ENCODE data around the gene PCDHB6.
A peak's percentile ranks its signal among the peaks of the same experiment; 100 is the strongest.
"Not testable (repeated sequence)": the region's sequence is repeated elsewhere in the genome, so short reads cannot be mapped to it uniquely, and the experiment has no call there.

Gene PCDHB6

DNA sequence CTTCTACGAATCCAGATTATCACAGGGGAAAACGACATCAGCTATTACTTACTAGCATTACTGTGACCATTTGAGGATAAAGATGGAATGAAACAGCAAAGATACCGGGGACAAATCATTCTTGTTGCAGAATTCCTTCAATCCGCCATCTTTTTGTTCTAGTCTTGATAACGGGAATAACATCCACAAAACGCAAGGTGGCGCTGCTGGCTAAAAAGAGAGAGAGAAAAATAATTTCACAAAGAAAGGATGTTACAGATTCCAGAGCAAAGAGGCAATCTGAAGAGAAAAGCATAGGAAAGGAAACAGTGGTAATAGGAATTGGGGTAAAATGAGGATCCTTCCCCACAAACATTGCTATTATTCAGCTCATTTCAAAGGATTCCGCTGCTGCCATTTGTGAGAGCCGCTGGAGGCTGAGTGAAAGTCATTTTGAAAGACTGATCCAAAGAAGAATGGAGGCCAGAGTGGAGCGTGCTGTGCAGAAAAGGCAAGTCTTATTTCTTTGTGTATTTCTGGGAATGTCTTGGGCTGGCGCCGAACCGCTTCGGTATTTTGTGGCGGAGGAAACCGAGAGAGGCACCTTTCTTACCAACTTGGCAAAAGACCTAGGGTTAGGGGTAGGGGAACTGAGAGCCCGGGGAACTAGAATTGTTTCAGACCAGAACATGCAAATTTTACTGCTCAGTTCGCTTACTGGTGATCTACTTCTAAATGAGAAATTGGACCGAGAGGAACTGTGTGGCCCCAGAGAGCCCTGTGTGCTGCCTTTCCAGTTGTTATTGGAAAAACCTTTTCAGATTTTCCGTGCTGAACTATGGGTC is 22.7 kb downstream of the PCDHB6 start, which contains the start of gene PCDHB7:
Gene PCDHB7 (plus strand): TSS at position 264 of the 824 bp plus-strand sequence. CDS start 192 bp downstream, at position 456.
- peak; percentile 17 for DNase-seq

DNA sequence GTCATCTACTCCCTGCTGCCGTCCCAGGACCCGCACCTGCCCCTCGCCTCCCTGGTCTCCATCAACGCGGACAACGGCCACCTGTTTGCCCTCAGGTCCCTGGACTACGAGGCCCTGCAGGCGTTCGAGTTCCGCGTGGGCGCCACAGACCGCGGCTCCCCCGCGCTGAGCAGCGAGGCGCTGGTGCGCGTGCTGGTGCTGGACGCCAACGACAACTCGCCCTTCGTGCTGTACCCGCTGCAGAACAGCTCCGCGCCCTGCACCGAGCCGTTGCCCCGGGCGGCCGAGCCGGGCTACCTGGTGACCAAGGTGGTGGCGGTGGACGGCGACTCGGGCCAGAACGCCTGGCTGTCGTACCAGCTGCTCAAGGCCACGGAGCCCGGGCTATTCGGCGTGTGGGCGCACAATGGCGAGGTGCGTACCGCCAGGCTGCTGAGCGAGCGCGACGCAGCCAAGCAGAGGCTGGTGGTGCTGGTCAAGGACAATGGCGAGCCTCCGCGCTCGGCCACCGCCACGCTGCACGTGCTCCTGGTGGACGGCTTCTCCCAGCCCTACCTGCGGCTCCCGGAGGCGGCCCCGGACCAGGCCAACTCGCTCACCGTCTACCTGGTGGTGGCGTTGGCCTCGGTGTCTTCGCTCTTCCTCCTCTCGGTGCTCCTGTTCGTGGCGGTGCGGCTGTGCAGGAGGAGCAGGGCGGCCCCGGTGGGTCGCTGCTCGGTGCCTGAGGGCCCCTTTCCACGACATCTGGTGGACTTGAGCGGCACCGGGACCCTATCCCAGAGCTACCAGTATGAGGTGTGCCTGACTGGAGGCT is 24.6 kb downstream of the PCDHB6 start:
- not testable (repeated sequence) for DNase-seq

DNA sequence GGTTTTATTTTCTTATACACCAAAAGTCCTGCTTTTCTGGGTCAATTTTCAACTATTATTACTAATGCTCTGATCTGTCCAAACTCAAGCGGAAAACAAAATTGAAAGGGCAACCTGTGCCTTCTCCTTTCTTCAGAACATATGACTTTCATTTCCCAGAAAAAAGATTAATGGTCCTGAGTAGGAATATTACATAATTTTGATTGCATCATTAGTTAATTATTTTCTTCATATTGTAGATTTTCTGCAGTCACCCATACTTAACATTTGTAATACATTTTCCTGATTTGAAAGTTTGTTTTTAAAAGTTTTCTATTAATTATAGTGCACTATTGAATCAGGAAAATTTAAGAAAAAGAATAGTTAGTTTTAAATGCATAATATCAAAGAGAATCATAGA is 26.1 kb downstream of the PCDHB6 start:
- DNase-seq = no peak

DNA sequence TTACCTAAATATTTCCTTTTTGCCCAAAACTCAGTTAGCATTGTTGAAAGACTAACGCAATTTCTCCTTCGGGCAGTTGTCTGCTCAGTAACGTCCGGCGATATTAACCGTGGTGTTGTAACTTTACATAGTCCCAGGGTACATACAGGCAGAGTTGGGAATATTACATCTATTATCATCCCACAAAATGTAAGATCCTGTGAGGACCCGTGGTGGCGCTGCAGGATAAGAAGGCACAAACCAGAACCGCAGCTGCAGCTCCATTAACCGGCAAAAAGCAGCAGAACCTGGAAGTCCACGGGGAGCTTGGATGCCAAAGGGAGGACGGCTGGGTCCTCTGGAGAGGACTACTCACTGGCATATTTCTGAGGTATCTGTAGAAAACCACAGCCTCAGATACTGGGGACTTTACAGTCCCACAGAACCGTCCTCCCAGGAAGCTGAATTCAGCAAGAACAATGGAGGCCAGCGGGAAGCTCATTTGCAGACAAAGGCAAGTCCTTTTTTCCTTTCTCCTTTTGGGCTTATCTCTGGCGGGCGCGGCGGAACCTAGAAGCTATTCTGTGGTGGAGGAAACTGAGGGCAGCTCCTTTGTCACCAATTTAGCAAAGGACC is 27.8 kb downstream of the PCDHB6 start, which contains the start of gene PCDHB8:
Gene PCDHB8 (plus strand): TSS at position 214 of the 615 bp plus-strand sequence. CDS start 245 bp downstream, at position 459.
- not testable (repeated sequence) for DNase-seq

DNA sequence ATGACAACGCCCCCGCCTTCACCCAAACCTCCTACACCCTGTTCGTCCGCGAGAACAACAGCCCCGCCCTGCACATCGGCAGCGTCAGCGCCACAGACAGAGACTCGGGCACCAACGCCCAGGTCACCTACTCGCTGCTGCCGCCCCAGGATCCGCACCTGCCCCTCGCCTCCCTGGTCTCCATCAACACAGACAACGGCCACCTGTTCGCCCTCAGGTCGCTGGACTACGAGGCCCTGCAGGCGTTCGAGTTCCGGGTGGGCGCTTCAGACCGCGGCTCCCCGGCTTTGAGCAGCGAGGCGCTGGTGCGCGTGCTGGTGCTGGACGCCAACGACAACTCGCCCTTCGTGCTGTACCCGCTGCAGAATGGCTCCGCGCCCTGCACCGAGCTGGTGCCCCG is 29.5 kb downstream of the PCDHB6 start:
- not testable (repeated sequence) for DNase-seq

DNA sequence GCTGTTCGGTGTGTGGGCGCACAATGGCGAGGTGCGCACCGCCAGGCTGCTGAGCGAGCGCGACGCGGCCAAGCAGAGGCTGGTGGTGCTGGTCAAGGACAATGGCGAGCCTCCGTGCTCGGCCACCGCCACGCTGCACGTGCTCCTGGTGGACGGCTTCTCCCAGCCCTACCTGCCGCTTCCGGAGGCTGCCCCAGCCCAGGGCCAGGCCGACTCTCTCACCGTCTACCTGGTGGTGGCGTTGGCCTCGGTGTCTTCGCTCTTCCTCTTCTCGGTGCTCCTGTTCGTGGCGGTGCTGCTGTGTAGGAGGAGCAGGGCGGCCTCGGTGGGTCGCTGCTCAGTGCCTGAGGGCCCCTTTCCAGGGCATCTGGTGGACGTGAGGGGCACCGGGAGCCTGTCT is 30.0 kb downstream of the PCDHB6 start:
- DNase-seq = not testable (repeated sequence)

DNA sequence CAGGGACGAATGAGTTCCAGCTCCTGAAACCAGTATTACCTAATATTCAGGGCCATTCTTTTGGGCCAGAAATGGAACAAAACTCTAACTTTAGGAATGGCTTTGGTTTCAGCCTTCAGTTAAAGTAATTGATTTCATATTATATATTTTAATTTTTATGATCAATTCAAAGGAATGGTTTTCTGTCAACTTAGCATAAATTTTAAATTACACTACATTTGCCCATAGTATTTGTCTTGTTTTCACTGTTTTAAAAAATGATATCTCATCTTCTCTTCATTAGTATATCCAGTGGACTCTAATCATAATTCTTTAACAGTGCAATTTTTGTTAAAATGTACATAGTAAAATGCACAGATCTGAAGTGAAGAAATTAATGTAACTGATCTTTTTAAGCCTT is 30.5 kb downstream of the PCDHB6 start:
- no peak for DNase-seq

DNA sequence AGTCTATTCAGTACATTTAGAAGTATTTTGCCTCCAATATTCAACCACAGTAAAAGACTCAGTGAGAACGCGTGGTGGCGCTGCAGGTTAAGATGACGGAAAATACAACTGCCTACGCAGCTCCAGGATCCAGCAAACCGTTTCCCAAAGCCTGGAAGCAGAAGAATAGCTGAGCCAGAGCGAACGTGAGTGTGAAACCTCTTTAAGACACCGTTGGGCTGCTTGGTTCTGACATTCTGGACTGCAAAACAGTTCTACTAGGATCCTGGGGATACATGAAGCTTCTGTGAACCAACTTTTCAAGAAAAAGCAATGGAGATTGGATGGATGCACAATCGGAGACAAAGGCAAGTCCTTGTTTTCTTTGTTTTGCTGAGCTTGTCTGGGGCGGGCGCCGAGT is 32.4 kb downstream of the PCDHB6 start, which contains the start of gene PCDHB16:
Gene PCDHB16 (plus strand): TSS at position 140 of the 400 bp plus-strand sequence. CDS start 173 bp downstream, at position 313.
- no peak for DNase-seq

DNA sequence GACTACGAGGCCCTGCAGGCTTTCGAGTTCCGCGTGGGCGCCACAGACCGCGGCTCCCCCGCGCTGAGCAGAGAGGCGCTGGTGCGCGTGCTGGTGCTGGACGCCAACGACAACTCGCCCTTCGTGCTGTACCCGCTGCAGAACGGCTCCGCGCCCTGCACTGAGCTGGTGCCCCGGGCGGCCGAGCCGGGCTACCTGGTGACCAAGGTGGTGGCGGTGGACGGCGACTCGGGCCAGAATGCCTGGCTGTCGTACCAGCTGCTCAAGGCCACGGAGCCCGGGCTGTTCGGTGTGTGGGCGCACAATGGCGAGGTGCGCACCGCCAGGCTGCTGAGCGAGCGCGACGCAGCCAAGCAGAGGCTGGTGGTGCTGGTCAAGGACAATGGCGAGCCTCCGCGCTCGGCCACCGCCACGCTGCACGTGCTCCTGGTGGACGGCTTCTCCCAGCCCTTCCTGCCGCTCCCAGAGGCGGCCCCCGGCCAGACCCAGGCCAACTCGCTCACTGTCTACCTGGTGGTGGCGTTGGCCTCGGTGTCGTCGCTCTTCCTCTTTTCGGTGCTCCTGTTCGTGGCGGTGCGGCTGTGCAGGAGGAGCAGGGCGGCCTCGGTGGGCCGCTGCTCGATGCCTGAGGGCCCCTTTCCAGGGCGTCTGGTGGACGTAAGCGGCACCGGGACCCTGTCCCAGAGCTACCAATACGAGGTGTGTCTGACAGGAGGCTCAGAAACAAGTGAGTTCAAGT is 34.4 kb downstream of the PCDHB6 start:
- DNase-seq = not testable (repeated sequence)

DNA sequence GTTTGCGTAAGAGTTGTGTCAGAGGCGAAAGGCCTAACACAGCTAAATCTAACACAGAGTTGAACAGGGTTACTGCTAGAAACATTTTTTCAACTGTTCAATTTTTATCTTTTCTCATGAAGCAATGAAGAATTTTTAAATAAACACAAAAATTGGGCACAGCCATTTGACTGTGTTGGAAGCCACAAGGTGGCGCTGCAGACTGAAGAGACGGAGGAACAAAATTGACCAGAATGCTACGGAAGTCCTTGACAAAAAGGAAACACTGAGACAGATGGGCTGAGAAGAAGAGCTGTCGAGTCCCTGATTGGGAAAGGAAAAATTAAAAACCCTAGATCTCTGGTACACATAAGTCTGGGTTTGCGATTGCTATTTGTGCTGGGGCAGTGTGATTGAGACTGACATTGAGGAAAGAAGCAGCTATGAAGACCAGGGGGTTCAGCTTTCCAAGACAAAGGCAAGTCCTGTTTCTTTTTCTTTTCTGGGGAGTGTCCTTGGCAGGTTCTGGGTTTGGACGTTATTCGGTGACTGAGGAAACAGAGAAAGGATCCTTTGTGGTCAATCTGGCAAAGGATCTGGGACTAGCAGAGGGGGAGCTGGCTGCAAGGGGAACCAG is 37.1 kb downstream of the PCDHB6 start, which contains the start of gene PCDHB9:
Gene PCDHB9 (plus strand): TSS at position 265 of the 616 bp plus-strand sequence. CDS start 158 bp downstream, at position 423.
- DNase-seq = peak; percentile 28

DNA sequence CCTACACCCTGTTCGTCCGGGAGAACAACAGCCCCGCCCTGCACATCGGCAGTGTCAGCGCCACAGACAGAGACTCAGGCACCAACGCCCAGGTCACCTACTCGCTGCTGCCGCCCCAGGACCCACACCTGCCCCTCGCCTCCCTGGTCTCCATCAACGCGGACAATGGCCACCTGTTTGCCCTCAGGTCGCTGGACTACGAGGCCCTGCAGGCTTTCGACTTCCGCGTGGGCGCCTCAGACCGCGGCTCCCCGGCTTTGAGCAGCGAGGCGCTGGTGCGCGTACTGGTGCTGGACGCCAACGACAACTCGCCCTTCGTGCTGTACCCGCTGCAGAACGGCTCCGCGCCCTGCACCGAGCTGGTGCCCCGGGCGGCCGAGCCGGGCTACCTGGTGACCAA is 38.8 kb downstream of the PCDHB6 start:
- not testable (repeated sequence) for DNase-seq

DNA sequence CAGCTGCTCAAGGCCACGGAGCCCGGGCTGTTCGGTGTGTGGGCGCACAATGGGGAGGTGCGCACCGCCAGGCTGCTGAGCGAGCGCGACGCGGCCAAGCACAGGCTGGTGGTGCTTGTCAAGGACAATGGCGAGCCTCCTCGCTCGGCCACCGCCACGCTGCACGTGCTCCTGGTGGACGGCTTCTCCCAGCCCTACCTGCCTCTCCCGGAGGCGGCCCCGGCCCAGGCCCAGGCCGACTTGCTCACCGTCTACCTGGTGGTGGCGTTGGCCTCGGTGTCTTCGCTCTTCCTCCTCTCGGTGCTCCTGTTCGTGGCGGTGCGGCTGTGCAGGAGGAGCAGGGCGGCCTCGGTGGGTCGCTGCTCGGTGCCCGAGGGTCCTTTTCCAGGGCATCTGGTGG is 39.3 kb downstream of the PCDHB6 start:
- DNase-seq = not testable (repeated sequence)

DNA sequence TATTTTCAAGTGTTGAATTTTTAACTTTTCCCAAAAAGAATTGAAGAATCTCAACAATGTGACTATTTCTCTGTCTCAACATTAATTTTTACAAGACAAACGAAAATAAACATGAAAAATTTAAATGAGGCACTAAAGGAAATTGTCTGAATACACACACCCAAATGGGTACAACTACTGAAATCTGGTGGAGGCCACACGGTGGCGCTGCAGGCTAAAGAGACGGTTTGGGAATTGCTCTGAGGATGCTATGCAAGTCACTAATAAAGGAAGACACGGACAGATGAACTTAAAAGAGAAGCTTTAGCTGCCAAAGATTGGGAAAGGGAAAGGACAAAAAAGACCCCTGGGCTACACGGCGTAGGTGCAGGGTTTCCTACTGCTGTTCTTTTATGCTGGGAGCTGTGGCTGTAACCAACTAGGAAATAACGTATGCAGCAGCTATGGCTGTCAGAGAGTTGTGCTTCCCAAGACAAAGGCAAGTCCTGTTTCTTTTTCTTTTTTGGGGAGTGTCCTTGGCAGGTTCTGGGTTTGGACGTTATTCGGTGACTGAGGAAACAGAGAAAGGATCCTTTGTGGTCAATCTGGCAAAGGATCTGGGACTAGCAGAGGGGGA is 42.4 kb downstream of the PCDHB6 start, which contains the start of gene PCDHB10:
Gene PCDHB10 (plus strand): TSS at position 244 of the 616 bp plus-strand sequence. CDS start 200 bp downstream, at position 444.
- peak; percentile 17 for DNase-seq

DNA sequence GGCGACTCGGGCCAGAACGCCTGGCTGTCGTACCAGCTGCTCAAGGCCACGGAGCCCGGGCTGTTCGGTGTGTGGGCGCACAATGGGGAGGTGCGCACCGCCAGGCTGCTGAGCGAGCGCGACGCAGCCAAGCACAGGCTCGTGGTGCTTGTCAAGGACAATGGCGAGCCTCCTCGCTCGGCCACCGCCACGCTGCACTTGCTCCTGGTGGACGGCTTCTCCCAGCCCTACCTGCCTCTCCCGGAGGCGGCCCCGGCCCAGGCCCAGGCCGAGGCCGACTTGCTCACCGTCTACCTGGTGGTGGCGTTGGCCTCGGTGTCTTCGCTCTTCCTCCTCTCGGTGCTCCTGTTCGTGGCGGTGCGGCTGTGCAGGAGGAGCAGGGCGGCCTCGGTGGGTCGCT is 44.5 kb downstream of the PCDHB6 start:
- not testable (repeated sequence) for DNase-seq

DNA sequence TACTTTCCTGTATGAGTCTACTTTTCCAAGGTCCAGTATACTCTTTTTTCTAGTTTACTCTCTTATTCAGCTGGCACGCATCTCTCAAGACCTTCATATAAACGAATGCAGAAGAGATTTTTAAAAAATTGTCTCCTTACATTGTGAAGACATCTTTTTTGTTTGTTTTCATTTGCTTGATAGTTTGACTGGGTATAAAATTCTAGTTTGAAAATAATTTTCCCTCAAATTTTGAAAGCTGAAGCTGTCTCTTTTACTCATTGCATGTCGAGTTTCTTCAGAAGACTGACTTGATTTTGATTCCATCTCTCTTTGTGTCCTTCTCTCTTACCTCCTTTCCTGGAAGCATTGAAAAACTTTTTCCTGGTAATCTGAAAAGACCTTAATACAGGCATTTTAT is 46.5 kb downstream of the PCDHB6 start:
- DNase-seq = no peak

DNA sequence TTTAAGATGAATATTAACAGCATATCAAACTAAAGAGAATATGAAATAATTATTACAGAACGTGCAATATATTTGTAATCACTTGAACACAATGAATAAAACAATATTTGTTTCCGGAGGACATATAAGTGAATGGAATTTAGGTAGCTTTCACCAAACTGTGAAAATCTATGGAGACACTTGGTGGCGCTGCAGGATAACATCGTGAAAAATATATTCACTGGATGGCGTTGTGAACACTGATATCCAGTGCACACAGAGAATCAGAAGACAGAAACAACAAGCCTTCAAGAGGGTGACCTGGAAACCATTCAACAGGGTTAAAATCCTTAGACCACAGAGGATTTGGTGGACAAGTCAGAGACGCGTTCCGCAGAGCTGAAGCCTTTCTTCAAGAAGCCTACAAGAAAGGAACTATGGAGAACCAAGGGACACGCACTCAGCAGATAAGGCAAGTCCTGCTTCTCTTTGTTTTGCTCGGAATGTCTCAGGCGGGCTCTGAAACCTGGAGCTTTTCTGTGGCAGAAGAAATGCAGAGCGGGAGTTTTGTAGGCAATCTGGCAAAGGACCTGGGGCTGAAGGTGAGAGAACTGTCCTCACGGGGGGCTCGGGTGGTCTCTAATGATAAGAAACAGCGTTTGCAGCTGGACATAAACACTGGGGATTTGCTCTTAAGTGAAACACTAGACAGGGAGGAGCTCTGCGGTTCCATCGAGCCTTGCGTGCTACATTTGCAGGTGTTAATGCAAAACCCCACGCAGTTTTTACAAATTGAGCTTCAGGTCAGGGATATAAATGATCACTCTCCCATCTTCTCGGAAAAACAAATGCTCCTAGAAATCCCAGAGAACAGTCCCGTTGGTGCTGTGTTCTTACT is 49.7 kb downstream of the PCDHB6 start, which contains the start of gene PCDHB11:
Gene PCDHB11 (plus strand): TSS at position 269 of the 877 bp plus-strand sequence. CDS start 148 bp downstream, at position 417.
- no peak for DNase-seq

DNA sequence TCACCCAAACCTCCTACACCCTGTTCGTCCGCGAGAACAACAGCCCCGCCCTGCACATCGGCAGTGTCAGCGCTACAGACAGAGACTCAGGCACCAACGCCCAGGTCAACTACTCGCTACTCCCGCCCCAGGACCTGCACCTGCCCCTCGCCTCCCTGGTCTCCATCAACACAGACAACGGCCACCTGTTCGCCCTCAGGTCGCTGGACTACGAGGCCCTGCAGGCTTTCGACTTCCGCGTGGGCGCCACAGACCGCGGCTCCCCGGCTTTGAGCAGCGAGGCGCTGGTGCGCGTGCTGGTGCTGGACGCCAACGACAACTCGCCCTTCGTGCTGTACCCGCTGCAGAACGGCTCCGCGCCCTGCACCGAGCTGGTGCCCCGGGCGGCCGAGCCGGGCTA is 51.3 kb downstream of the PCDHB6 start:
- not testable (repeated sequence) for DNase-seq

DNA sequence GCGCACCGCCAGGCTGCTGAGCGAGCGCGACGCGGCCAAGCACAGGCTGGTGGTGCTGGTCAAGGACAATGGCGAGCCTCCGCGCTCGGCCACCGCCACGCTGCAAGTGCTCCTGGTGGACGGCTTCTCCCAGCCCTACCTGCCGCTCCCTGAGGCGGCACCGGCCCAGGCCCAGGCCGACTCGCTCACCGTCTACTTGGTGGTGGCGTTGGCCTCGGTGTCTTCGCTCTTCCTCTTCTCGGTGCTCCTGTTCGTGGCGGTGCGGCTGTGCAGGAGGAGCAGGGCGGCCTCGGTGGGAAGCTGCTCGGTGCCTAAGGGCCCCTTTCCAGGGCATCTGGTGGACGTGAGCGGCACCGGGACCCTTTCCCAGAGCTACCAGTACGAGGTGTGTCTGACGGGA is 51.8 kb downstream of the PCDHB6 start:
- DNase-seq = not testable (repeated sequence)
